ENCODE data around the gene HOXD13. TPM values are rescaled to one million over a fixed set of nuclear protein-coding genes. Genes with fewer than 3 reads are reported as not detected.

The HOXD13 gene
- total RNA-seq, 1 experiment from 2014 or later = 0.36 TPM

DNA sequence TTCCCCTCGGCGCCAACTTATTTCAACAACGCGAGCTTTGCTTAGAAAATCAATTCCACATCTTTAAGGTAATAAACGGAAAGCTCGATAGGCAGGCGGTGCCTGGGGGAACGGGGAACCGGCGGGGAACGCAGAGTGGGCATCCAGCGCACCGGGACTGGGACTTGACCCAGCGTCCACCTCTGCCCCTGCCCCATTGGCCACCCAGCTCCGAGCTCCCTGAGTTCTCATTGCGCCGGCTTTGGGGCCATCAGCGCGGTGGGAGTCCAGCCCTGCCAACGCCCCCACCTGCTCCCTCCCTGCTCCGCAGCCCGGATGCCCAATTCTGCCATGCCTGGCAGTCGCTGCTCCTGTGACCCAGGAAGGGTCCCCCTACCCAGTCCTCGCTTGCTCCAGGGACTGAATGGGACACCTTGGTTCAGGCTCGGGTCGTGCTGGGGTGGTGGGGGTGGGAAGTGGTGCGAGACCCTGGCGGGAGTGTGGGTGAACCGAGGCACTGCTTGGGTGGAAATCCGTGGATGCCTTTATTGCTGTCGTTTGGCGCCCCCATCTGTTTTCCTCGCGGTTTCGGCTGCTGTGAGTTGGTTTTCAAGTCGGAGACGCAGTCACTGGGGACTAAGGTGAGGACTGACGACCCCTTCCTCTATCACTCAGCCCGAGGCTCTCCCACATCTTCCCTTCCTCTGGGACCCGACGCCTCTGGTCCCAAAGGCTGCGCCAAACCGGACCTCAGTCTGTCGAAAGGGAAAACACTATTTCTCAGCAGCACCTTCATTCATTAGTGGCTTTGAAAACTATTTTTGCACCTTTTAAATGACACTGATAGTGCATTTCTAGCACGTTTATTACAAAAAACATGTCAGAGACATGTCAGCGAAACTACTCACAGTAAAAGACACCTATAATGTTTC lies 6.4 kb upstream of the HOXD13 start:
- Histone ChIP-seq H3K27ac (ENCODE audit: low read length) (no peak overlapping the region), H2AFZ (ENCODE audit: low read length) (peak overlapping the region; percentile 60; the same call in 1 of the 2 replicates), H3K4me2 (ENCODE audit: low read length) (peak overlapping the region; percentile 81), H3K4me3 (ENCODE audit: low read length) (peak overlapping the region; percentile 54), H3K36me3 (ENCODE audit: low read depth, low read length) (no peaks in the 10 kb centered on the region), H3F3A (ENCODE audit: low read length, unreplicated experiment) (no peaks in the 10 kb centered on the region), H3K9me3 (ENCODE audit: low read length) (no peaks in the 10 kb centered on the region), H3K9ac (ENCODE audit: low read length) (no peak overlapping the region), H3K4me1 (ENCODE audit: insufficient read depth, low read length) (peaks cover 12% of the 10 kb centered on the region), H3K79me2 (ENCODE audit: low read length) (no peaks in the 10 kb centered on the region), H3K27me3 (ENCODE audit: low read length) (peaks cover 50% of the 10 kb centered on the region), H4K20me1 (ENCODE audit: low read length) (no peaks in the 10 kb centered on the region), H3K9me2 (replicated peaks; ENCODE audit: low read length) (no peaks in the 10 kb centered on the region)
- DNase-seq = peak; percentile 49
- CTCF ChIA-PET = interaction anchor here (0.6 to 1.1 kb wide), 4 partner anchors 30 to 889 kb away, joined by 3 to 5 read pairs (median 4); no protein-coding TSS in a partner anchor
- POLR2A ChIA-PET (ENCODE audit: unreplicated experiment) = no interaction called here
- TF ChIP-seq EZH2phosphoT487 (IDR thresholded peaks at IDR 0.05; ENCODE audit: borderline replicate concordance, low read length) = no peak
- TF ChIP-seq, protein P1, sequence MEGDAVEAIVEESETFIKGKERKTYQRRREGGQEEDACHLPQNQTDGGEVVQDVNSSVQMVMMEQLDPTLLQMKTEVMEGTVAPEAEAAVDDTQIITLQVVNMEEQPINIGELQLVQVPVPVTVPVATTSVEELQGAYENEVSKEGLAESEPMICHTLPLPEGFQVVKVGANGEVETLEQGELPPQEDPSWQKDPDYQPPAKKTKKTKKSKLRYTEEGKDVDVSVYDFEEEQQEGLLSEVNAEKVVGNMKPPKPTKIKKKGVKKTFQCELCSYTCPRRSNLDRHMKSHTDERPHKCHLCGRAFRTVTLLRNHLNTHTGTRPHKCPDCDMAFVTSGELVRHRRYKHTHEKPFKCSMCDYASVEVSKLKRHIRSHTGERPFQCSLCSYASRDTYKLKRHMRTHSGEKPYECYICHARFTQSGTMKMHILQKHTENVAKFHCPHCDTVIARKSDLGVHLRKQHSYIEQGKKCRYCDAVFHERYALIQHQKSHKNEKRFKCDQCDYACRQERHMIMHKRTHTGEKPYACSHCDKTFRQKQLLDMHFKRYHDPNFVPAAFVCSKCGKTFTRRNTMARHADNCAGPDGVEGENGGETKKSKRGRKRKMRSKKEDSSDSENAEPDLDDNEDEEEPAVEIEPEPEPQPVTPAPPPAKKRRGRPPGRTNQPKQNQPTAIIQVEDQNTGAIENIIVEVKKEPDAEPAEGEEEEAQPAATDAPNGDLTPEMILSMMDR (conservative IDR thresholded peaks at IDR 0.05; ENCODE audit: low read depth, low read length) = peak; percentile 83
- no TSS peak for BruUV-seq (replicated peaks)
- peak; percentile 34 for ATAC-seq
- intact Hi-C loops (cut with micrococcal nuclease) = loop anchor here (1.0 to 5.0 kb wide), 5 partner anchors 84 to 719 kb away; partner anchors contain the start of gene LNPK

DNA sequence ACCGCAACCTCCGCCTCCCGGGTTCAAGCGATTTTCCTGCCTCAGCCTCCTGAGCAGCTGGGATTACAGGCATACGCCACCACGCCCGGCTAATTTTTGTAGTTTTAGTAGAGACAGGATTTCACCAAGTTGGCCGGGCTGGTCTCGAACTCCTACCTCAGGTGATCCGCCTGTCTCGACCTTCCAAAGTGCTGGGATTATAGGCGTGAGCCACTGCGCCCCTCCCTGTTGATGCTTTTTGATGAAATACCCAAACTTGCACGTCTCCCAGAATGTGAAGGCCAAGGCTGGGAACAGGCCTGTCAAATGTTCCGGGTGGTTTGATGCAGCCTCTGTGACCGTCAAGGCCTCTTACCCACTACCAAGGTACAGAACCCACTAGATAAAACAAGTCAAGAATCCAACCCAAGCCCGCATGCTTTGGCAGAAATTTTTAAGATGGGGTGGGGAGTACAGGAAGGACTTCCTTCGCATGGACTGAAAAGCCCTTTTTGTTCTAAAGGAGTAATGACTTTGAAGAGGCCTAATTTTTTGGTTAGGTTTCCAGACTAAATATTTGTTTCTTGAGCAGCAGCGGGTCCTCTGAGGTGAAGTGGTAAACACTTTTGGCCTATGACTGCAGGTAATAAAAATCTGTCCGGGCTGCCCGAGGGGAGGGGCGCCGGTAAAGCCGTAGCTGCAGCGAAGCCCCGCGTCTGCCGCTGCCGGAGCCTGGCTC lies 5.0 kb upstream of the HOXD13 start:
- ATAC-seq (no peak), DNase-seq (no peak)
- H3K9me2 ChIP-seq (replicated peaks; ENCODE audit: low read length) = no peaks in the 10 kb centered on the region
- CTCF ChIA-PET = interaction anchor here (0.6 to 1.4 kb wide), 4 partner anchors 9 to 500 kb away, joined by 3 to 7 read pairs (median 5); no protein-coding TSS in a partner anchor
- H3K4me2 ChIP-seq (ENCODE audit: low read length) = peak overlapping the region; percentile 98
- peaks cover 60% of the 10 kb centered on the region for H3K27me3 ChIP-seq (ENCODE audit: low read length)
- H3K27ac ChIP-seq (ENCODE audit: low read length) = no peak overlapping the region
- TF ChIP-seq, protein P1 (conservative IDR thresholded peaks at IDR 0.05; ENCODE audit: low read depth, low read length) = no peak
- TF ChIP-seq EZH2 (IDR thresholded peaks at IDR 0.05; ENCODE audit: low read length, unreplicated experiment) = no peak
- no peak for TF ChIP-seq EZH2phosphoT487 (IDR thresholded peaks at IDR 0.05; ENCODE audit: borderline replicate concordance, low read length)
- H3K4me1 ChIP-seq (ENCODE audit: insufficient read depth, low read length) = peaks cover 12% of the 10 kb centered on the region
- H3K4me3 ChIP-seq (ENCODE audit: low read length) = peak overlapping the region; percentile 72
- H3K9ac ChIP-seq (ENCODE audit: low read length) = no peak overlapping the region
- POLR2A ChIA-PET (ENCODE audit: unreplicated experiment) = no interaction called here
- no peaks in the 10 kb centered on the region for H4K20me1 ChIP-seq (ENCODE audit: low read length)
- peak overlapping the region; percentile 95 for H2AFZ ChIP-seq (ENCODE audit: low read length)
- no peaks in the 10 kb centered on the region for H3K79me2 ChIP-seq (ENCODE audit: low read length)
- H3K36me3 ChIP-seq (ENCODE audit: low read depth, low read length) = no peaks in the 10 kb centered on the region
- no TSS peak for BruUV-seq (replicated peaks)
- no peaks in the 10 kb centered on the region for H3K9me3 ChIP-seq (ENCODE audit: low read length)
- H3F3A ChIP-seq (ENCODE audit: low read length, unreplicated experiment) = no peaks in the 10 kb centered on the region
- intact Hi-C loops (cut with micrococcal nuclease) = loop anchor here (2.0 to 5.0 kb wide), 3 partner anchors 85 to 721 kb away; partner anchors contain the start of gene LNPK

Measured in PC-3 (cell line).